ENCODE results near the gene COL4A1. TPM values are rescaled to one million over a fixed set of nuclear protein-coding genes. Genes with fewer than 3 reads are reported as not detected.

Gene COL4A1
- polyA plus RNA-seq, 1 of the 3 experiments (the other 2 are of a cell fraction): 30.3 TPM

GRCh38 chr13:110217085-110217484, 89.9 kb downstream of the COL4A1 start:
- H3F3A ChIP-seq (replicated peaks; ENCODE audit: insufficient read depth): peaks cover 27% of the 10 kb centered on the region
- peaks cover 12 to 13% of the 10 kb centered on the region in 2 experiments; a peak in 2 of 4 replicates for H3K4me1 ChIP-seq (ENCODE audit: control insufficient read depth in 1 of 2, insufficient read depth in 2 of 2, low read depth in 1 of 2, low read length in 1 of 2)
- peaks cover 36% of the 10 kb centered on the region; the same call in 1 of the 2 replicates for H4K20me1 ChIP-seq (ENCODE audit: insufficient read depth)
- no peak for DNase-seq
- no peaks in the 10 kb centered on the region for H3K27me3 ChIP-seq (ENCODE audit: insufficient read depth)
- CTCF ChIA-PET: interaction anchor here (1.3 to 1.8 kb wide), 2 partner anchors 10 to 195 kb away, joined by 3 to 7 read pairs; no protein-coding TSS in a partner anchor
- no peak overlapping the region for H3K4me3 ChIP-seq (ENCODE audit: low read depth in 2 of 2, low read length in 1 of 2)
- H3K4me2 ChIP-seq: no peak overlapping the region
- WGBS (ENCODE audit: low lambda C conversion rate): 83% methylated on average over 5 of the region's 5 CpGs
- peaks cover 3 to 25% of the 10 kb centered on the region in 2 experiments for H3K36me3 ChIP-seq (replicated peaks in 1 of 2; ENCODE audit: control insufficient read depth in 1 of 2, insufficient read depth in 2 of 2, low read length in 1 of 2)
- peak overlapping the region in 1 of 2 experiments; percentile 40; a peak in 1 of 4 replicates for H3K27ac ChIP-seq (ENCODE audit: low read depth in 2 of 2, low read length in 1 of 2)
- H2AFZ ChIP-seq (ENCODE audit: low read depth): no peak overlapping the region
- peaks cover 75% of the 10 kb centered on the region for H3K79me2 ChIP-seq (ENCODE audit: insufficient read depth)
- POLR2A ChIA-PET: no interaction called here
- no peaks in the 10 kb centered on the region for H3K9me2 ChIP-seq
- TF ChIP-seq TEAD4 (IDR thresholded peaks at IDR 0.05; ENCODE audit: borderline replicate concordance, insufficient read depth) (no peak), GABPA (IDR thresholded peaks at IDR 0.05; ENCODE audit: low read depth) (no peak), RXRA (IDR thresholded peaks at IDR 0.05; ENCODE audit: borderline replicate concordance, low read depth) (no peak), FOXM1 (IDR thresholded peaks at IDR 0.05; ENCODE audit: low read depth) (no peak), NRF1 (IDR thresholded peaks at IDR 0.05; ENCODE audit: low read depth, low read length) (no peak), FOXJ3 (CRISPR knock-in tag; IDR thresholded peaks at IDR 0.05) (no peak), FOSL2 (IDR thresholded peaks at IDR 0.05; ENCODE audit: borderline replicate concordance, low read depth) (no peak), JUND (IDR thresholded peaks at IDR 0.05) (no peak), MXI1 (IDR thresholded peaks at IDR 0.05; ENCODE audit: low read depth, low read length) (no peak), SIN3A (IDR thresholded peaks at IDR 0.05; ENCODE audit: borderline replicate concordance, low read depth, low read length) (no peak), ELF1 (IDR thresholded peaks at IDR 0.05) (no peak), ZBTB33 (IDR thresholded peaks at IDR 0.05; ENCODE audit: borderline replicate concordance, low read depth) (no peak), SMC3 (IDR thresholded peaks at IDR 0.05; ENCODE audit: low read depth, low read length) (no peak), NFIC (IDR thresholded peaks at IDR 0.05; ENCODE audit: borderline replicate concordance) (no peak), RFX5 (IDR thresholded peaks at IDR 0.05; ENCODE audit: low read length) (no peak), MEF2A (IDR thresholded peaks at IDR 0.05; ENCODE audit: borderline replicate concordance, low read depth) (no peak)
- TF ChIP-seq, protein P1, sequence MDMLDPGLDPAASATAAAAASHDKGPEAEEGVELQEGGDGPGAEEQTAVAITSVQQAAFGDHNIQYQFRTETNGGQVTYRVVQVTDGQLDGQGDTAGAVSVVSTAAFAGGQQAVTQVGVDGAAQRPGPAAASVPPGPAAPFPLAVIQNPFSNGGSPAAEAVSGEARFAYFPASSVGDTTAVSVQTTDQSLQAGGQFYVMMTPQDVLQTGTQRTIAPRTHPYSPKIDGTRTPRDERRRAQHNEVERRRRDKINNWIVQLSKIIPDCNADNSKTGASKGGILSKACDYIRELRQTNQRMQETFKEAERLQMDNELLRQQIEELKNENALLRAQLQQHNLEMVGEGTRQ (IDR thresholded peaks at IDR 0.05; ENCODE audit: borderline replicate concordance, low read depth, low read length): no peak
- TF ChIP-seq, protein P2, sequence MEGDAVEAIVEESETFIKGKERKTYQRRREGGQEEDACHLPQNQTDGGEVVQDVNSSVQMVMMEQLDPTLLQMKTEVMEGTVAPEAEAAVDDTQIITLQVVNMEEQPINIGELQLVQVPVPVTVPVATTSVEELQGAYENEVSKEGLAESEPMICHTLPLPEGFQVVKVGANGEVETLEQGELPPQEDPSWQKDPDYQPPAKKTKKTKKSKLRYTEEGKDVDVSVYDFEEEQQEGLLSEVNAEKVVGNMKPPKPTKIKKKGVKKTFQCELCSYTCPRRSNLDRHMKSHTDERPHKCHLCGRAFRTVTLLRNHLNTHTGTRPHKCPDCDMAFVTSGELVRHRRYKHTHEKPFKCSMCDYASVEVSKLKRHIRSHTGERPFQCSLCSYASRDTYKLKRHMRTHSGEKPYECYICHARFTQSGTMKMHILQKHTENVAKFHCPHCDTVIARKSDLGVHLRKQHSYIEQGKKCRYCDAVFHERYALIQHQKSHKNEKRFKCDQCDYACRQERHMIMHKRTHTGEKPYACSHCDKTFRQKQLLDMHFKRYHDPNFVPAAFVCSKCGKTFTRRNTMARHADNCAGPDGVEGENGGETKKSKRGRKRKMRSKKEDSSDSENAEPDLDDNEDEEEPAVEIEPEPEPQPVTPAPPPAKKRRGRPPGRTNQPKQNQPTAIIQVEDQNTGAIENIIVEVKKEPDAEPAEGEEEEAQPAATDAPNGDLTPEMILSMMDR (IDR thresholded peaks at IDR 0.05): no peak
- H3K9me3 ChIP-seq: no peaks in the 10 kb centered on the region
- H3K9ac ChIP-seq: no peak overlapping the region
